GM23338 (cell line): ENCODE results near the gene IFI16. TPM values are rescaled to one million over a fixed set of nuclear protein-coding genes. Genes with fewer than 3 reads are reported as not detected.

Experiments
- ATAC-seq: fragments of 200-7000 bp; cut with Tn5 transposase; 3 replicates; pipeline ENCODE4 v1.9.1; 2020
- DNase-seq: peaks from one replicate; pipeline ENCODE4 v3.0.0-alpha.2; 2015; ENCODE audit warnings: low spot score
- H2AFZ ChIP-seq: fragments of 200-600 bp; sonication (generic); 2 replicates; pipeline ENCODE4 v1.8.0; 2016; ENCODE audit warnings: antibody characterized with exemption, mild to moderate bottlenecking, moderate library complexity
- H3F3A ChIP-seq: fragments of 200-600 bp; sonication (generic); replicated peaks from 2 replicates; pipeline ENCODE4 v1.8.0; 2017; ENCODE audit warnings: antibody characterized with exemption, mixed run types, low read depth
- H3K27ac ChIP-seq: fragments of 200-600 bp; sonication (generic); 2 replicates; pipeline ENCODE4 v1.6.1; 2016; ENCODE audit warnings: low read depth
- H3K27me3 ChIP-seq: fragments of 200-600 bp; sonication (generic); 2 replicates; pipeline ENCODE4 v1.8.0; 2016; ENCODE audit warnings: mild to moderate bottlenecking, mixed run types, moderate library complexity; ENCODE audit not compliant: insufficient read depth
- H3K36me3 ChIP-seq: fragments of 200-600 bp; sonication (generic); 2 replicates; pipeline ENCODE4 v1.8.0; 2016; ENCODE audit warnings: mild to moderate bottlenecking; ENCODE audit not compliant: insufficient read depth
- H3K4me1 ChIP-seq: fragments of 200-600 bp; sonication (generic); 2 replicates; pipeline ENCODE4 v1.8.0; 2016; ENCODE audit warnings: mild to moderate bottlenecking, moderate library complexity; ENCODE audit not compliant: insufficient read depth
- H3K4me2 ChIP-seq: fragments of 200-600 bp; sonication (generic); 2 replicates; pipeline ENCODE4 v1.7.1; 2017; ENCODE audit warnings: mixed run types
- H3K4me3 ChIP-seq: fragments of 200-600 bp; sonication (generic); 2 replicates; pipeline ENCODE4 v1.6.1; 2016; ENCODE audit warnings: mixed run types
- H3K79me2 ChIP-seq: fragments of 200-600 bp; sonication (generic); replicated peaks from 2 replicates; pipeline ENCODE4 v1.8.0; 2017; ENCODE audit warnings: mild to moderate bottlenecking; ENCODE audit not compliant: insufficient read depth
- H3K9me2 ChIP-seq: fragments of 200-600 bp; sonication (generic); 2 replicates; pipeline ENCODE4 v1.8.0; 2017; ENCODE audit not compliant: insufficient read depth
- H4K20me1 ChIP-seq: fragments of 200-600 bp; sonication (generic); replicated peaks from 2 replicates; pipeline ENCODE4 v1.8.0; 2017; ENCODE audit warnings: mild to moderate bottlenecking; ENCODE audit not compliant: insufficient read depth
- H3K27ac Mint-ChIP-seq: 2 replicates; pipeline ENCODE4 v1.8.0; 2020; ENCODE audit warnings: inconsistent platforms, mild to moderate bottlenecking, moderate library complexity, mixed read lengths
- H3K27me3 Mint-ChIP-seq: 3 replicates; pipeline ENCODE4 v1.8.0; 2022; ENCODE audit warnings: low read depth, mild to moderate bottlenecking, moderate library complexity, mixed read lengths, inconsistent platforms; ENCODE audit not compliant: insufficient read depth, poor library complexity
- H3K36me3 Mint-ChIP-seq: 3 replicates; pipeline ENCODE4 v1.8.0; 2021; ENCODE audit warnings: low read depth, mild to moderate bottlenecking, inconsistent platforms, moderate library complexity, mixed read lengths
- H3K4me1 Mint-ChIP-seq: 3 replicates; pipeline ENCODE4 v1.8.0; 2020; ENCODE audit warnings: mild to moderate bottlenecking, inconsistent platforms, mixed read lengths
- H3K4me3 Mint-ChIP-seq: 3 replicates; pipeline ENCODE4 v1.8.0; 2021; ENCODE audit warnings: moderate library complexity, mild to moderate bottlenecking, inconsistent platforms, mixed read lengths
- H3K9me3 Mint-ChIP-seq: 3 replicates; pipeline ENCODE4 v1.8.0; 2020; ENCODE audit warnings: moderate library complexity, mild to moderate bottlenecking, inconsistent platforms, mixed read lengths
- CREB1 ChIP-seq: fragments of 250-450 bp; sonication (Bioruptor Pico); IDR thresholded peaks from 2 replicates; pipeline ENCODE4 v1.5.0; 2020; ENCODE audit warnings: low read depth, mild to moderate bottlenecking, moderate library complexity
- CTCF ChIP-seq, 2 experiments: fragments of 200-600 bp in 1 of 2; sonication (generic) in 1 of 2; conservative IDR thresholded peaks; 2 replicates each; pipeline versions ENCODE4 v1.5.1 to v1.6.1; 2016 to 2017; ENCODE audit warnings: antibody characterized with exemption in 2 of 2, low read depth in 2 of 2, mild to moderate bottlenecking in 2 of 2, moderate library complexity in 1 of 2
- ETS1 ChIP-seq: IDR thresholded peaks from 2 replicates; pipeline ENCODE4 v1.6.1; 2016; ENCODE audit warnings: antibody characterized with exemption
- EZH2 ChIP-seq: fragments of 200-600 bp; sonication (generic); IDR thresholded peaks from one replicate; pipeline ENCODE4 v1.8.0; 2017; ENCODE audit warnings: antibody characterized with exemption, mild to moderate bottlenecking, low read depth; ENCODE audit not compliant: unreplicated experiment
- EZH2phosphoT487 ChIP-seq: fragments of 200-600 bp; sonication (generic); IDR thresholded peaks from one replicate; pipeline ENCODE4 v1.8.1; 2018; ENCODE audit warnings: antibody characterized with exemption; ENCODE audit not compliant: unreplicated experiment
- JUNB ChIP-seq: IDR thresholded peaks from one replicate; pipeline ENCODE4 v1.6.1; 2016; ENCODE audit warnings: antibody characterized with exemption; ENCODE audit not compliant: unreplicated experiment
- NANOG ChIP-seq: IDR thresholded peaks from 2 replicates; pipeline ENCODE4 v1.6.1; 2016; ENCODE audit warnings: antibody characterized with exemption, borderline replicate concordance
- POLR2AphosphoS5 ChIP-seq: IDR thresholded peaks from 2 replicates; pipeline ENCODE4 v1.6.1; 2016; ENCODE audit warnings: antibody characterized with exemption, low read depth
- REST ChIP-seq: IDR thresholded peaks from one replicate; pipeline ENCODE4 v1.6.1; 2018; ENCODE audit warnings: antibody characterized with exemption; ENCODE audit not compliant: unreplicated experiment
- STAT1 ChIP-seq: IDR thresholded peaks from one replicate; pipeline ENCODE4 v1.6.1; 2016; ENCODE audit warnings: antibody characterized with exemption; ENCODE audit not compliant: unreplicated experiment
- ZNF114 ChIP-seq: fragments of 250-450 bp; sonication (Bioruptor Pico); IDR thresholded peaks from 2 replicates; pipeline ENCODE4 v1.5.0; 2020; ENCODE audit warnings: mild to moderate bottlenecking, moderate library complexity
- ZNF331 ChIP-seq: fragments of 250-450 bp; sonication (Bioruptor Pico); IDR thresholded peaks from 2 replicates; pipeline ENCODE4 v1.5.0; 2020; ENCODE audit warnings: low read depth, mild to moderate bottlenecking, moderate library complexity
- ZNF462 ChIP-seq: fragments of 250-450 bp; sonication (Bioruptor Pico); IDR thresholded peaks from 2 replicates; pipeline ENCODE4 v1.5.0; 2020; ENCODE audit warnings: mild to moderate bottlenecking, moderate library complexity
- polyA plus RNA-seq: library from polyadenylated mRNA; unstranded; fragments of >200 nt; fragmentation: Nextera tagmentation; extraction: Ambion mirVana; gene quantifications from 2 replicates; pipeline ENCODE4 v1.2.1, GENCODE V29; 2016
- total RNA-seq: library from RNA; depleted of rRNA; stranded (reverse); fragments of >200 nt; shearing (Covaris generic); gene quantifications from 2 replicates; pipeline ENCODE4 v1.2.3, GENCODE V29; 2014

The IFI16 gene
- total and polyA plus RNA-seq, 2 experiments from 2014 or later = 0.31 to 2.1 TPM

GRCh38 chr1:159015440-159015909, 5.8 kb downstream of the IFI16 start:
- no peaks in the 10 kb centered on the region for H3K79me2 ChIP-seq
- no peak overlapping the region for H3K4me2 ChIP-seq
- TF ChIP-seq POLR2AphosphoS5 (no peak), ZNF462 (no peak), EZH2 (no peak), EZH2phosphoT487 (no peak), ZNF114 (no peak), ZNF331 (CRISPR knock-in tag) (no peak), REST (no peak), STAT1 (no peak), JUNB (no peak), CREB1 (no peak), NANOG (no peak), ETS1 (no peak), CTCF (conservative IDR thresholded peaks at IDR 0.05; ENCODE audit: low read depth in 2 of 2) (no peak)
- H3K4me3 Mint-ChIP-seq = no peak overlapping the region
- no peak overlapping the region for H3K27ac ChIP-seq
- H3K4me3 ChIP-seq = no peak overlapping the region
- no peaks in the 10 kb centered on the region for H3K27me3 Mint-ChIP-seq
- DNase-seq (no peak), ATAC-seq (no peak)
- no peaks in the 10 kb centered on the region for H3K4me1 ChIP-seq
- no peak overlapping the region for H3K27ac Mint-ChIP-seq
- no peaks in the 10 kb centered on the region for H3K9me2 ChIP-seq
- no peaks in the 10 kb centered on the region for H4K20me1 ChIP-seq
- no peaks in the 10 kb centered on the region for H3K36me3 ChIP-seq
- H3K27me3 ChIP-seq = no peaks in the 10 kb centered on the region
- no peaks in the 10 kb centered on the region for H3K9me3 Mint-ChIP-seq
- H3K36me3 Mint-ChIP-seq = no peaks in the 10 kb centered on the region; the same call in 2 of the 3 replicates
- H3K4me1 Mint-ChIP-seq = peaks cover 3% of the 10 kb centered on the region; the same call in 1 of the 3 replicates
- H3F3A ChIP-seq = no peaks in the 10 kb centered on the region
- no peak overlapping the region for H2AFZ ChIP-seq
